ENCODE data around the gene MPIG6B.

Gene MPIG6B

GRCh38 chr6:31722173-31722572 is 1.0 kb upstream of the MPIG6B start:
- DNase-seq: no peak

GRCh38 chr6:31723980-31724691 is 963 bp downstream of the MPIG6B start:
- no peak for DNase-seq

GRCh38 chr6:31725502-31726350 is 2.6 kb downstream of the MPIG6B start:
- no peak for DNase-seq

GRCh38 chr6:31727034-31727716 is 4.0 kb downstream of the MPIG6B start:
- no peak for DNase-seq

- no peak for DNase-seq
Observed at GRCh38 chr6:31727717-31728671, 4.8 kb downstream of the MPIG6B start.

GRCh38 chr6:31728767-31729514 is 5.8 kb downstream of the MPIG6B start, which contains the start of gene DDAH2:
Gene DDAH2, minus strand, starts transcription at chr6:31729299. Its CDS starts 138 bp downstream, at chr6:31729161.
- DNase-seq: no peak

- DNase-seq: no peak
Observed at GRCh38 chr6:31729515-31729978, 6.4 kb downstream of the MPIG6B start.

- peak; percentile 37 for DNase-seq
Observed at GRCh38 chr6:31729979-31730630, 6.9 kb downstream of the MPIG6B start.

- DNase-seq: no peak
Observed at GRCh38 chr6:31730631-31731086, 7.5 kb downstream of the MPIG6B start.

GRCh38 chr6:31732029-31732428 is 8.9 kb downstream of the MPIG6B start:
- DNase-seq: no peak

GRCh38 chr6:31733734-31734133 is 10.6 kb downstream of the MPIG6B start:
- no peak for DNase-seq

GRCh38 chr6:31734247-31734820 is 11.2 kb downstream of the MPIG6B start:
- DNase-seq: no peak

GRCh38 chr6:31734821-31735406 is 11.7 kb downstream of the MPIG6B start:
- DNase-seq: no peak

GRCh38 chr6:31736021-31736767 is 13.0 kb downstream of the MPIG6B start, which contains the start of gene CLIC1:
Gene CLIC1, minus strand, starts transcription at chr6:31736530. Its CDS starts 230 bp downstream, at chr6:31736300.
- peak; percentile 47 for DNase-seq

- DNase-seq: no peak
Observed at GRCh38 chr6:31736768-31737314, 13.7 kb downstream of the MPIG6B start.

GRCh38 chr6:31737315-31737990 is 14.3 kb downstream of the MPIG6B start:
- no peak for DNase-seq

GRCh38 chr6:31737991-31738979 is 15.1 kb downstream of the MPIG6B start:
- DNase-seq: no peak
